ENCODE results near the gene PRSS2. TPM values are rescaled to one million over a fixed set of nuclear protein-coding genes. Genes with fewer than 3 reads are reported as not detected.

Gene PRSS2
- polyA plus RNA-seq, 10 donors = not detected

DNA sequence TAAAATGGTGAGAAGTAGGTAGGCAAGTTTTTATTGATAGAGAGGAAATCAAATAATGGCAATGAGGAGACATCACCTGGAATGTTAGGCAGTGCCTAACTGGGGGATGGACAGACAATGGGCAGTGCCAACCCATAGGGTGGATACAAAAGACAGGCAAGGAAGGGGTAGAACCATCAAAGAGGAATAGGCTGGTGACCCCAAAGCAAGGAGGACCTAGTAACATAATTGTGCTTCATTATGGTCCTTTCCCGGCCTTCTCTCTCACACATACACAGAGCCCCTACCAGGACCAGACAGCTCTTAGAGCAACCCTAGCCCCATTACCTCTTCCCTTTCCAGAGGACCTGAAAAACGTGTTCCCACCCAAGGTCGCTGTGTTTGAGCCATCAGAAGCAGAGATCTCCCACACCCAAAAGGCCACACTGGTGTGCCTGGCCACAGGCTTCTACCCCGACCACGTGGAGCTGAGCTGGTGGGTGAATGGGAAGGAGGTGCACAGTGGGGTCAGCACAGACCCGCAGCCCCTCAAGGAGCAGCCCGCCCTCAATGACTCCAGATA is 30.0 kb downstream of the PRSS2 start:
- no peak for DNase-seq

DNA sequence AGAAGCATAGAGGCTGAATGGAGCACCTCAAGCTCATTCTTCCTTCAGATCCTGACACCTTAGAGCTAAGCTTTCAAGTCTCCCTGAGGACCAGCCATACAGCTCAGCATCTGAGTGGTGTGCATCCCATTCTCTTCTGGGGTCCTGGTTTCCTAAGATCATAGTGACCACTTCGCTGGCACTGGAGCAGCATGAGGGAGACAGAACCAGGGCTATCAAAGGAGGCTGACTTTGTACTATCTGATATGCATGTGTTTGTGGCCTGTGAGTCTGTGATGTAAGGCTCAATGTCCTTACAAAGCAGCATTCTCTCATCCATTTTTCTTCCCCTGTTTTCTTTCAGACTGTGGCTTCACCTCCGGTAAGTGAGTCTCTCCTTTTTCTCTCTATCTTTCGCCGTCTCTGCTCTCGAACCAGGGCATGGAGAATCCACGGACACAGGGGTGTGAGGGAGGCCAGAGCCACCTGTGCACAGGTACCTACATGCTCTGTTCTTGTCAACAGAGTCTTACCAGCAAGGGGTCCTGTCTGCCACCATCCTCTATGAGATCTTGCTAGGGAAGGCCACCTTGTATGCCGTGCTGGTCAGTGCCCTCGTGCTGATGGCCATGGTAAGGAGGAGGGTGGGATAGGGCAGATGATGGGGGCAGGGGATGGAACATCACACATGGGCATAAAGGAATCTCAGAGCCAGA is 31.0 kb downstream of the PRSS2 start:
- DNase-seq = no peak

DNA sequence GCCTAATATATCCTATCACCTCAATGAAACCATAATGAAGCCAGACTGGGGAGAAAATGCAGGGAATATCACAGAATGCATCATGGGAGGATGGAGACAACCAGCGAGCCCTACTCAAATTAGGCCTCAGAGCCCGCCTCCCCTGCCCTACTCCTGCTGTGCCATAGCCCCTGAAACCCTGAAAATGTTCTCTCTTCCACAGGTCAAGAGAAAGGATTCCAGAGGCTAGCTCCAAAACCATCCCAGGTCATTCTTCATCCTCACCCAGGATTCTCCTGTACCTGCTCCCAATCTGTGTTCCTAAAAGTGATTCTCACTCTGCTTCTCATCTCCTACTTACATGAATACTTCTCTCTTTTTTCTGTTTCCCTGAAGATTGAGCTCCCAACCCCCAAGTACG is 31.5 kb downstream of the PRSS2 start:
- DNase-seq = no peak

DNA sequence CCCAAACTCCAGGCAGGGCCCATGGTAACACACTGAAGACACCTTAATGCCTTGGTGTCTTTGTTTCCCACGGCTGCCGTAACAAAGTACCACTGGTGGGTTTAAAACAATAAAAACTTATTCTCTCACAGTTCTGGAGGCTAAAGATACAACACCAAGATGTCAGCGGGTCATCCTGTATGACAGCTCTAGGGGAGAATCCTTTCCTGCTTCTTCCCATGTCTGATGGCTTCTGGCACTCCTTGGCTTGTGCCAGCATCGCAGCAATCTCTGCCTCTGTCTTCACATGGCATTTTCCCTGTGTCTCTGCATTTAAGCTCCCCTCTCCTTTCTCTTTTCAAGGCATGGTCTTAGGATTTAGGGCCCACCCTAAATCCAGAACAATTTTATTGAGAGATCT is 33.1 kb downstream of the PRSS2 start:
- no peak for DNase-seq

DNA sequence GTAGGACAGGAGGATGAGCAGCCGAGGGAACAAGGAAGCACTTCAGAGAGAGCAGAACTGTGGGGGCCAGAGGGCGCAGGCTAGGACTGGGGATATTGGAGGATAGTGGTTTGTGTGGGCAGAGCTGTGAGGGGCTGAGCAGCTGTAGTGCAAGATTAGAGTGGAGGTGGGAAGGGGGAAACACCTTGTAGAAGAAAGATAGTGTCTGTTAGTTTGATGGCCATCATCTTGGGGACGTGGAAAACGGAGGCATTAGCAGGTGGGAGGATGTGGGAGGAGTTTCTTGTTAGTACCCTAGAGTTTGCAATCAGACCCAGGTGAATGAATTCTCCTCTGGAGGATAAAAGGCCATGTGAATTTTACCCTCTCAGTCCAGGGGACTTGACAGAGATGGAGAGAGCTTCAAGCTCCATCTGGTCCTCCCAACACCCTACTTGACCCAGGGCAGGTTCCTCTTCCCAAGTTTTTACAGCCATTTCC is 34.0 kb downstream of the PRSS2 start:
- DNase-seq = no peak

DNA sequence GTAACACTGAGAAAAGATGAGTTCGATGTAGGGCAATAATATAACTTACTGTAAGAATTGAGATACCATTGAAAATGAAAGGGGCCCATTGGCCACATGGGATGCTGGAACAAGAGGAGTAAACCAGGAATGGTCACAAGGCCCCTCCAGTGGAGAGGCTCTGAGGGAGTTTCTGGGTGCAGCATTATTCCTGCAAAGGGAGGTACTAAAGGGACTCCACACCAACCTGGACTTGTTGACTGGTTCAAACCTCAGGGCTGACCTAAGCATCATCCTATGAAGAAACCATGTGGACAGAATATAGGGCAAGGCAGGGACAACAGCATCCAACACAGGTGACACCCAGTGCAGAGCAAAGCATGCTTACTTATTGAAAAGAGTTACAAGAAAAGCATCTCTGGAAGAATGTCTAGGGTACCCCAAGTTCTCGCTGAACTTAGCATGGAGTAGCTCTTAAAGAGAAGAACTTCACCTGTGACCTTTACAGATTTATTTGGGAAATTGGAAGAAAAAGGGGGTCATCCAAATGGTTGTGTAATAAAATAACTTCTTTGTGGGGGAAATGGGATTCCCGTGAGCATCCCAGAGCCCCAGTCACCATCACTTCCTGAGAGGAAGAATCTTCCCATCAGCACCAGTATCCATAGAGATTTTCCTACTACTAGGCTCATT is 34.7 kb downstream of the PRSS2 start:
- DNase-seq = no peak

DNA sequence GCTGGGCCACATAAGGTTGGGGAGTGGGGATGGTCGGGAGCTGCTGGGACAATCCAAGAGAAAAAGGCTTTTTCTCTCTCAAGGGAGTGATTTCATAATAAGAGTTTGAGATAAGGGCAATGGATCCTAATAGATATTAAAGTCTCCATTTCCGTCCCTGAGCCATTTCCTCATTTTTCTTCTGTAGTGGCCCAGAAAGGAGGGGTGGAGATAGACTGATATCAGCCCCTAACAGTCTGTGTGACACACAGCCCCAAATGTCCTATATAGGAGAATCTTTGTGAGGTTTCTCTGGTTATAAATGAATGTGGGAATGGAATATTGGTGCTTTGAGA is 35.2 kb downstream of the PRSS2 start:
- no peak for DNase-seq

DNA sequence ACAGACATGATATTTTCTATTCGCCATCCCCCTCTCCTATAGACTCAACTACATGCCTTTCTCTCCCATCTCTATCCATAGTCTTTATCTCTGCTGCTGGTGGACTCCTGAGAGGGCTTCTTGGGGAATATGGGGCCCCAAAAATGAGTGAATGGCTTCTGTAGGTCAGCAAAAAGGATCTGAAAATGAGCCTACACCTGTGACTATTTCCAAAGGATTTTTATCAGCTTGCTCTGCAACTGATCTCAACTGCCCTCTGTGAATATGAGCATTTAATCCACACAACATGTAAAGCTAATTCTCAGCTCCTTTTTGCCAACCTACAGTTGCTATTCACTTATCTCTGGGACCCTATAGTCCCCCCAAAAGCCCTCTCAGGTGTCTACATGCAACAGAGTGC is 36.2 kb downstream of the PRSS2 start:
- no peak for DNase-seq

DNA sequence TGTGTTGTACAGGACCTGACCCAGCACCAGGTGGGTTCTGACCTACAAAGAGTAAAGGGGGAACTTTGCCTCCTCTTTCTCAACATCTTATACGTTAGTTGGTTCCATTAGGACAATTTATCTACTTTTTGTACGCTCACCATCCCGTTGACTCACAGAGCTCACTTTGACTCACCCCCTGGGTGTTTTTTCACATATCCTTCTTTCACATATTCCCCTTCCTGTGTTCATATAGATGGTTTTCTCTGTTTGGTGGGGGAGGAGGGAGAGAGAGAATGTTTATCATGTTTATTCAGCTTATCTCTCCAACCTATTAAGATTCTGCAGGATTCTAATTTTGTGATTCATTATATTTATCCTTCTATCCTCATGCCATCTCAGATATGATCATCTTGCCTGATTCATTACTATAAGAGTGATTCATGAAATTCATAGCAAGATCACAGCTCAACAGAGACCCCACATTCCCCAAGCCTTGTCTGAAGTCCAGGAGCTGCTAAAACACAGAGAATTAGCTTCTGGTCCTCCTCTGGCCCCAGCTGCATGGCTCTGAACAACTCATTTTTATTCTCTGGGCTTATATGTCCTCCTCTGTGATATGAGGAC is 37.2 kb downstream of the PRSS2 start:
- no peak for DNase-seq

DNA sequence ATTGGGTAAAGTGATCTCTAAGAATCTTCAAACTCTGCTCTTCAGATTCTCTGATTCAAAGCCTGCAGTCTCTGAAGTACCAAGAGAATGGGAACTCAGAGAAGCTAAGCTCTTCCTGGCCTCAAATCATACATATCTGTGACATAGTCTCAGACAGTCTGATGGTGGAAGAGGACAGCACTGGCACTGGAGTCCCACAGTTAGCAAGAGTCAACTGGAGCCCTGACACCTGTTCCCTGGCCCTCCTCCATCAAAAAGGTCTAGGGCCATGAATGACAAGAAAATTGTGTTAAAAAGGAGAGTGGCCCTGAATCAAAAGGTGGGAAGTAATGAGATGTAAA is 37.7 kb downstream of the PRSS2 start:
- DNase-seq = no peak

DNA sequence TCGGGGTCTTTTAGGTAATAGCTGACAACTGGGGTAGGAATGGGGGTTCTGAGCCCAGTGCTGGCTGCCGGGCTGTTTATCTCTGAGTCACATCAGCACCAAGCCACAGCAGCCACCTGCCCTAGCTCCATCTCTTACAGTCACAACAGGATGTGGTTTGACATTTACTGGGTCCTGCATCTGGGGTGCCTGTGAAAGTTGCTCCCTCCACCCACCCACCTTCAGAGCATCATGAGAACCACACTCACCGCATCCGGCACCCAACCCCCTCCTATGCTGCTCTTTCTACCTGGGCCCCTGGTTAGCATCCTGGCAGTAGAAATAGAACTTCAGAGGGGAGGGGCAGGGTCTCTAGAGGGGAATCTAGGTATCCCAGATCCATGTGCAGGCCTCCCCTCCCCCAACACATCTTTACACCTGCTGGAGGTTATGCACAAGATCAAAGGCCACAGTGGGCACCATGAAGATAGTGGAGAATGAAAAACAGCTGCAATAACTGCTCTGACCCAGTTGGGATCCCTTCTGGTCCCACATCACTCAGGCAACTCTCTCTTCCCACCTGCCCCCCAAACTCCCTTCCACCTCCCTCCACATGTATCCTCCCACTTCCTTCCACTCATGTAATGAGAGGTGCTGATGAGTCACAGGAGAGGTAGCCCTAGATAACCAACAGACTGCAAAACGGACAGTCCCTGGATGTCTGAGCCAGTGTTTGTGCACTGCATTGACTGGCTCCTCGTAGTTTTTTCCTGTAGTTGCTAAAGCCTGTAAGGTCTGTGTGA is 38.2 kb downstream of the PRSS2 start:
- peak in 1 of 3 donors; percentile 18 for DNase-seq

DNA sequence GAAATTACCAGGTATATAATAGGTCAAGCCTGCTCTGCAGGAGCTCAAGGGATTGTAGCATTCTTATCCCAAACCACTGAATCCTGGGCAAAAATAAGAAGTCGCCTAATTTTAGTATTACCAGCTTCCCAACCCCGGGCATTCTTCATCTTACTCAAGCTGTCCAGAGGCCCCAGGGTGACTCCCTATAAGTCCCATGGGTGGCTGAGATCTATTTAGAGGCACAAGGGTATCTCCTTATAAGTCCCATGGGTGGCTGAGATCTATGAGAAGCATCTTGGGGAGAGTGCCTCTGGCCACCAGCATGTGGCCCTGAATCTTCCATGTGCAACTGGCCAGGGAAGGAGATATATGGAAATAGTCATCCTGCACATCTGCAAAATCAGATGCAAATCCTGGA is 38.9 kb downstream of the PRSS2 start:
- DNase-seq = no peak

DNA sequence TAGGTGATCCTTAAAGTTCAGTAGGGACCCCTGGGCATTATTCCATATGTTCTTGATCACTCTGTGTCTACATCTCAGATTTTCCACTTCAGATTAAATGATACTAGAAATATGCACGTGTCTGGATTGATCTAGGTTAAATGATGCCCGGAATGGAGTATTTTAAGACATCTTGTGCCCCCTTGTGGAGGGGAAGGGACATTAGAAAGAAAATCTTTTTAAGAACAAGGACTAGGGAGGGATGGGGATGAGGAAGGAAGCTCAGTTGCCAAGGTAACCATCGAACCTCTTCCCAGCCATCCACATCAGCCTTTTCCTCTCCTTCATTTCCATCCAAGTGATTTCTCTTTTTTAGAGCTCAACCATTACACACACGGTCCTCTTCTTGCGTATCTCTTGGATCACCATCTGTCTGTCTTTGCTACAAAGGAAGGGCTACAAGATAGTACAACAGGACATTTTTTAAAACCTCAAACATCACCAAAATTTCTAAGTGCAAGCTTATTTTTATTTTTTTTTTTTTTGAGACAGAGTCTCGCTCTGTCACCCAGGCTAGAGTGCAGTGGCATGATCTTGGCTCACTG is 40.5 kb downstream of the PRSS2 start:
- DNase-seq = peak; percentile 21 to 39 (median 22)

DNA sequence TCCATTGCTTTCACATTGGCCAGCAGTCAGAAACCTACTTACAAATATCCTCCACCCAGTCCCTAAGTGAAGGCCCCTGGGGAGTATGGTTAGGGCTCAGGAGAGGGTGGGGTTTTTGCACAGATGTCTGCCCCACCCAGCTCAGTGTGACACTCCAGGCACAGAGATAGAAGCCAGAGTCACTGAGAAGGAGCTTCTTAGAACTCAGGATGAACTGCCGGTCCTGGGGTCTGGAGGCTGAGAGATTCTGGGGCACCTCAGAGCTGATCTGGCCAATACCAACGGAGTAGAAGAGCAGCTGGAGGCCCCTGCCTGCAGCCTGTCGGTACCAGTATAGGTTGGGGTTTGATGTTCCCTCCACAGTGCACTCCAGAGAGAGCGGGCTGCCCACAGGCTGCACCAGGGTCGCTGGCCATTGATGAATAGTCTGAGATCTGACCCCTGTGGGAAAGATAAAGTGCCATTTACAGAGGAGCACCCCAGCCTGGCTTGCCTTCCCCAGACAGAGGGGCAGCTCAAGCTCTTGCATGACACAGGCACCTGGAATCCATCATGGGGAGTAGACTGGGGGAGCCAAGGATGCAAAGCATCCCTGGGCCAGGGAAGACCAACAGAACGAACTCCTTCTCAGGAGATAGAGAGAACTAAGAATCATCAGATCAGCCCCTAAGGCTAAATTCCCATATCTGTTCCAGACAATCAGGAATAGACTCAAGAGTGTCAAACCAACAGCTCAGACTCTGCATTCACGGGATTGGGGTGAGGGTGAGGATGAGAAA is 41.9 kb downstream of the PRSS2 start:
- no peak for DNase-seq

DNA sequence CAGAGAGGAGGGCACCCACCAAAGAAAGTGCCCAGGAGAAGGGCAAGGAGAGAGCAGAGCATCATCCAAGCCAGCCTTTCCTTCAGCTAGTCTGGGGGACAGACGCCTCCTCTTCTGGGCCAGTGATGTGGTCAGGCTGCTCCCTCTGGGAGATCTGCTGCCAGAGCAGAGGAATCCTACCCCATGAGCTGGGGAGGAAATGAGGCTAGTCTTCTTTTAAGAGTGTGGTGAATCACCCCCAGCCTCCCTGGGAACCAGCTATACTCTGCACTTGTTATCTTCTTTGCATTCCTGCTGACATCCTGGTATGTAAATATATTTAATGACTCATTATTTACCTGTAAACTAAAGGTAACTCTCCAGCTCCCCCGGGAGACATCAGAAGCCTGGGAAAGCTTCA is 42.5 kb downstream of the PRSS2 start:
- peak in 1 of 3 donors; percentile 33 for DNase-seq

DNA sequence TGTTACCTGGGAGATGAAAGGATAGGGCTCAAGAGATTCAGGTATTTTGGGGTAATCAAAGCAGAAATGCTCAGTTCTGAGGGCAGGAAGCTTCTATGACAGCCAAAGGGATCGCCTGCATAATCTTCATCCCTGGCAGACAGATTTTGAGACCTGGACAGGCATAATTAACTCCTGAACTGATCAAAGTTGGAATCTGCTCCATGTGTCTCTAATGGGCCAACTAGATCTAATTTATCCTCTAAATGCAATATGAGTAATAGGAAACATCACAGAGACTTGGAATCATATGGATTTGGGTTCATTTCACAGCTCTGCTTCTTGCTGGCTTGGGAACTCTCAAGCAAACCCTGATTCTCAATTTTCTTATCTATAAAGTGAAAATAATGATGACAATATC is 42.9 kb downstream of the PRSS2 start:
- no peak for DNase-seq

DNA sequence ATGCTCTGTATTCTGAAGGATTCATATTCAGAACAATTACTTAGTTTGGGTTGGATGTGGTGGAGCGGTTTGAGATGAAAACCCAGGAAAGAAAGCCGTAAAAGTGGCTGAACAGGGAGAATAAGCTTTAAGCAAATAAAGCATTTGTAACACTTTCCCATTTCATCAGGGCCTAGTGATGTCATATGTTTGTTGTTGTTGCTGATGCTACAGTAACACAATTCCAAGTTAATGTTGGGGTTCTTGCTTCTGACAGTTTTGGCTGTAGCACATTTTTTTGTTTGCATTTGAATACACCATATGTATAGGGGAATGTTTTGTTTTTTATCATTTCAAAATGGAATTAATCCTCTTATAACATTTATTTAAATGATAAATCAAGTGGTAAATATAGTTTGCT is 43.7 kb downstream of the PRSS2 start:
- no peak for DNase-seq

DNA sequence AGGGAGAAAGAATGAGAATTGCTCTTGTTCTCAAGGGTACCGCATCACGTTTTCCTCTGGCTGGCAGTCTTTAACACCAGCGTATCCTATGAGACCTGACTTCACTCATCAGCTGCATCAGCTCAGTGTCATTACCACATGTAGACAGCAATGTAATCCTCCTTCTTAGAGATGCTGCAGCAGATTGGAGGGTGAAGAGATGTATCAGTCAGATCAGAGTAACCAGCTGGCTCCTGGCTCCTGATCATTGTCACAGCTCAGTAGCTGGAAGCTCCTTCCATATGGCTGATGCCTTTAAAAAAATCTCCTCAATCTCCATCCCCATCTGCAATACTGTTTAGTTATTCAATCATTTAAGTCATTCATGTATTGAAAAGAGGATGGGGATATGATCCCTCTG is 44.4 kb downstream of the PRSS2 start:
- DNase-seq = no peak

DNA sequence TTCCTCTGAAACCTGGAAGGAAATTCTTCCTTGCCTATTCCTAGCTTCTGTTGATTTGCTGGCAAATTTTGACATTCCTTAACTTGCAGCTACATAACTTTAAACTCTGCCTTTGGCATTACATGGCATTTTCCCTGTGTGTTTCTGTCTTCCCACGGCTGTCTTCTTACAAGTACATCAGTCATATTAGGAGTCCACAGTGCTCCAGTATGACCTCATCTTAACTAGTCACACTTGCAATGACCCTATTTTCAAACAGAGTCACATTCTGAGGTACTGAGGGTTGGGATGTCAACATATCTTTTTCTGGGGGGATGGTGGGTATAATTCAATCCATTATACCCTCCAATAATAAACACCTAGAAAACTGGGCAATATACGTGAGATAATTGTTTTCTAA is 46.7 kb downstream of the PRSS2 start:
- DNase-seq = no peak

DNA sequence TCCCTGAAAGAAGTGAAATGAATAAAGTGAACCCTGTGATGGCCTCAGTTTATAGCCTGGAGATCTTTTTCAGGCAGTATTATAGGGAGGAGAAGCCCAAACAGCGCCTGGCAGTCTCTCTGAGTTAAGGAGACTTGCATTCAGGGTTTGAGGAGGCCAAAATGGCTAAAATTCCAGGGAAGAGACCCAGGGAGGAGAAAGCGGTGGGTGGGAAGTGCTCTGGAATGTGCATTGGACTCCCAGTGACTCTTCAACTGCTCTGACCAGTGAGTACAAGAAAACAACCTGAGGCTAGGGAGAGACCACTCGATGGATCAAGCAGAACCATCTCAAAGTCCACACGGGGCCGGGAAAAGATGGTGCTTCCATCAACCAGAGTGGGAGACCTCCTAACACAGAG is 48.8 kb downstream of the PRSS2 start:
- no peak for DNase-seq

DNA sequence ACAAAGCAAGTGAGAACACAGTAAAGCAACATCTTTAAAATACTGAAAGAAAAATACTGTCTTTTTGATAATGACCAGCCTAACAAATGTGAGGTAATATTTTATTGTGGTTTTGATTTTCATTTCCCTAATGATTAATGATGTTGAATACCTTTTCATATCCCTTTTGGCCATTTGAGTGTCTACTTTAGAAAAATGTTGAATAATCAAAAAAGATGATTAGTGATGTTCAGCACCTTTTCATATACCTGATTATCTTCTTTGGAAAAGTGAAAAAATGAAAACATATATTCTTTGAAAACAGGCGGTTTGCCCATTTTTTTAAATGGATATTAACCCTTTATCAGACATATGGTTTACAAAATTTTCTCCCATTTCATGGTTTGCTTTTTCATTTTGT is 51.9 kb downstream of the PRSS2 start:
- no peak for DNase-seq
